Mucosa of descending colon (tissue), 3 donors: ENCODE data around the gene GNPTAB. TPM values are rescaled to one million over a fixed set of nuclear protein-coding genes. Genes with fewer than 3 reads are reported as not detected.
"Not testable (repeated sequence)": the region's sequence is repeated elsewhere in the genome, so short reads cannot be mapped to it uniquely, and the experiment has no call there.

ENCODE experiments used
- ATAC-seq: fragments of 200-7000 bp; cut with Tn5 transposase; one replicate; pipeline ENCODE4 v1.9.1; 2020; ENCODE audit warnings: mild to moderate bottlenecking, moderate library complexity
- DNase-seq, 3 donors: peaks; one replicate each; pipeline ENCODE4 v3.0.0-alpha.2; 2020
- H3K36me3 ChIP-seq: fragments of 200-600 bp; one replicate; pipeline ENCODE4 v1.8.0; 2021; ENCODE audit warnings: low read depth, mild to moderate bottlenecking
- H3K4me1 ChIP-seq: fragments of 200-600 bp; one replicate; pipeline ENCODE4 v1.8.0; 2021; ENCODE audit warnings: low read depth, mild to moderate bottlenecking
- H3K4me3 ChIP-seq: fragments of 200-600 bp; one replicate; pipeline ENCODE4 v1.8.0; 2021; ENCODE audit warnings: mild to moderate bottlenecking
- H3K9me3 ChIP-seq: fragments of 200-600 bp; one replicate; pipeline ENCODE4 v1.8.0; 2021; ENCODE audit warnings: mild to moderate bottlenecking
- intact Hi-C, 2 donors: fragments of 100-400 bp; cut with DNase I in 1 of 2; cut with micrococcal nuclease in 1 of 2; formaldehyde crosslinking; loops; one replicate each; pipeline versions ENCODE4 v1.11.0 to v1.11.1; 2022; cut with DNase I, micrococcal nuclease
- total RNA-seq, 3 donors: library from RNA; stranded (reverse); fragmentation: NEBNext Ultra II Directional in 2 of 3; extraction: Animal tissue kit (Norgen Biotek cat#: 25700) in 2 of 3; gene quantifications; one replicate each; pipeline versions ENCODE4 v1.2.1 to v1.2.4, GENCODE V29; 2021 to 2023
- TF ChIP-seq, protein P1 (sequence below): fragments of 200-600 bp; IDR thresholded peaks from one replicate; pipeline ENCODE4 v1.8.0; 2022; ENCODE audit warnings: antibody characterized with exemption, mild to moderate bottlenecking
- donor health status: DM: no; HTN: no; CAD: no; lungs with moderate emphysema.
- donor health status: DM: no; HTN: no; CAD: no.
- donor health status: DM: no; HTN: yes; CAD: no.

Gene GNPTAB
- total RNA-seq, 3 donors from 2014 or later = 62.9 to 104 (median 88.9) TPM

GRCh38 chr12:101876322-101876860, 45.6 kb upstream of the GNPTAB start:
- Histone ChIP-seq H3K4me3 (no peak overlapping the region), H3K9me3 (no peaks in the 10 kb centered on the region), H3K36me3 (no peaks in the 10 kb centered on the region), H3K4me1 (peaks cover 5% of the 10 kb centered on the region)
- TF ChIP-seq, protein P1, sequence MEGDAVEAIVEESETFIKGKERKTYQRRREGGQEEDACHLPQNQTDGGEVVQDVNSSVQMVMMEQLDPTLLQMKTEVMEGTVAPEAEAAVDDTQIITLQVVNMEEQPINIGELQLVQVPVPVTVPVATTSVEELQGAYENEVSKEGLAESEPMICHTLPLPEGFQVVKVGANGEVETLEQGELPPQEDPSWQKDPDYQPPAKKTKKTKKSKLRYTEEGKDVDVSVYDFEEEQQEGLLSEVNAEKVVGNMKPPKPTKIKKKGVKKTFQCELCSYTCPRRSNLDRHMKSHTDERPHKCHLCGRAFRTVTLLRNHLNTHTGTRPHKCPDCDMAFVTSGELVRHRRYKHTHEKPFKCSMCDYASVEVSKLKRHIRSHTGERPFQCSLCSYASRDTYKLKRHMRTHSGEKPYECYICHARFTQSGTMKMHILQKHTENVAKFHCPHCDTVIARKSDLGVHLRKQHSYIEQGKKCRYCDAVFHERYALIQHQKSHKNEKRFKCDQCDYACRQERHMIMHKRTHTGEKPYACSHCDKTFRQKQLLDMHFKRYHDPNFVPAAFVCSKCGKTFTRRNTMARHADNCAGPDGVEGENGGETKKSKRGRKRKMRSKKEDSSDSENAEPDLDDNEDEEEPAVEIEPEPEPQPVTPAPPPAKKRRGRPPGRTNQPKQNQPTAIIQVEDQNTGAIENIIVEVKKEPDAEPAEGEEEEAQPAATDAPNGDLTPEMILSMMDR = no peak
- ATAC-seq (no peak), DNase-seq (no peak)
- intact Hi-C loops = no loop called here

DNA sequence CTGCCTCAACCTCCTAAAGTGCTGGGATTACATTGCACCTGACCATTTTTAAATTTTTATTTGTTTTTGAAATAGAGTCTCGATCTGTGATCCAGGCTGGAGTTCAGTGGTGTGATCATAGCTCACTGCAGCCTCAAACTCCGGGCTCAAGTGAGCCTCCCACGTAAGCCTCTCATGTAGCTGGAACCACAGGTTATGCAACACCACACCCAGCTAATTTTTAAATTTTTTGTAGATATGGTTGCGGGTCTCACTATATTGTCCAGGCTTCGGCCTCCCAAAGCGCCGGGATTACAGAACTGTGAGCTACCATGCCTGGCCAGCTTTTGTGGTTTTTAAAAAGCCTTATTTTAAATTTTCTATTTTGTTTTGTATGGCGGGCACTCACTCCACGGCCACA, 44.4 kb upstream of the GNPTAB start:
- peaks cover 5% of the 10 kb centered on the region for H3K4me1 ChIP-seq
- no peaks in the 10 kb centered on the region for H3K36me3 ChIP-seq
- H3K4me3 ChIP-seq = no peak overlapping the region
- ATAC-seq (no peak), DNase-seq (no peak)
- no peaks in the 10 kb centered on the region for H3K9me3 ChIP-seq
- TF ChIP-seq, protein P1 = no peak
- intact Hi-C loops = no loop called here

GRCh38 chr12:101870925-101871324, 40.2 kb upstream of the GNPTAB start:
- Histone ChIP-seq H3K9me3 (no peaks in the 10 kb centered on the region), H3K4me1 (no peaks in the 10 kb centered on the region), H3K36me3 (no peaks in the 10 kb centered on the region), H3K4me3 (no peak overlapping the region)
- intact Hi-C loops = no loop called here
- DNase-seq (no peak), ATAC-seq (no peak)
- TF ChIP-seq, protein P1 = no peak

DNA sequence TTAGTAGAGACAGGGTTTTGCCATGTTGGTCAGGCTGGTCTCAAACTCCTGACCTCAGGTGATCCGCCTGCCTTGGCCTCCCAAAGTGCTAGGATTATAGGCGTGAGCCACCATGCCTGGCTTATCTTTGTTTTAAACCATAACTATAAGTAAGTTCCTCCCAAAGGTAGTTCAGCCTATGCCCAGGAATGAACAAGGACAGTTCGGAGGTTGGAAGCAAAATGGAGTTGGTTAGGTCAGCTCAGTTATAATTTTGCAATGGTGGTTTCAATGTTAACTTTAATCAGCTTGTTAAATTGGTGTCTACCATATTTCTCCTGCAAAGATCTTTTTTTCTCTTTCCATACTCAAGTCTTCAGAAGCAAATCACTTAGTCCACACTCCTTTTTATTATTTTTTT, 36.9 kb upstream of the GNPTAB start:
- H3K9me3 ChIP-seq, H3K4me3 ChIP-seq, H3K4me1 ChIP-seq, H3K36me3 ChIP-seq, intact Hi-C loops, DNase-seq, ATAC-seq: not testable (repeated sequence)

DNA sequence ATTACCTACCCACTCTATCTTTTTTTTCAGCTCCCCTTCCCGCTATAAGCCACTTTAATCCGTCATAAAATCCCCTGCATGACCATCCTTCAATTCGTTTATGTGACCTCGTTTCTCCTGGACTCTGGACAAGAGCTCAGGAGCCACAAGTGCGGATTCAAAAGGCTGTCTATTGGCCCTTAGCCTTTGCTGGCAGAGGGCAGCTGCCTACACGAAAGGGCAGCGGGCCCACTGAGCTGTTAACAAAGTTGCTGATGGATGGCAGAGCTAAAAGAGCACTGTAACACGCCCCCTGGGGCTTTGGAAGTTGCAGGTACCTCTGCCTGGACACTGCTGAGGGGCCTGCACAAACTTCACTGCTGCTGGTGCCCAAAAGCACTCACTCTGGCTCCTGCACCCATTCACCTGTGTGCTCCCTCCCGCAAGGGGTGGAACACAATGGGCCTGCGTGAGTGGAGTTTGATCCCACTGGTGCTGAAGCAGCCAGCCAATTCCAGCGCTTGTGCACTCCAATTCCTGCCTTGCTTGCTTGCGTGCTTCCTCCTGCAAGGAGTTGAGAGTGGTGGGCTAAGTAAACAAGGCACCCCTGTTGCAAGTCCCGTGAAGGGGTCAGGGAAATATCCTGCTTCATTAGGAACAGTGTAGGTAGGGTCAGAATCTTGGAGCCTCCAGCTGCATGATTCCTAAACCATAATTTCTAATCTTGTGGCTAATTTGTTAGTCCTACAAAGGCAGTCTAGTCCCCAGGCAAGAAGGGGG, 36.0 kb upstream of the GNPTAB start:
- DNase-seq (no peak), ATAC-seq (no peak)
- TF ChIP-seq, protein P1 = no peak
- peaks cover 6% of the 10 kb centered on the region for H3K9me3 ChIP-seq
- H3K4me3 ChIP-seq = no peak overlapping the region
- H3K4me1 ChIP-seq = no peaks in the 10 kb centered on the region
- H3K36me3 ChIP-seq = no peaks in the 10 kb centered on the region
- intact Hi-C loops = no loop called here

GRCh38 chr12:101863981-101864380, 33.2 kb upstream of the GNPTAB start:
- Histone ChIP-seq H3K36me3 (no peaks in the 10 kb centered on the region), H3K4me3 (no peak overlapping the region), H3K9me3 (peaks cover 6% of the 10 kb centered on the region), H3K4me1 (no peaks in the 10 kb centered on the region)
- ATAC-seq = no peak
- TF ChIP-seq, protein P1 = no peak
- DNase-seq = no peak
- intact Hi-C loops = no loop called here
